HAP-1 (cell line): Measurements from ENCODE around the gene ACTL7B.

Source experiments
- DNase-seq, 2 experiments: peaks; one replicate each; pipeline ENCODE4 v3.0.0-alpha.2; 2016 to 2020; ENCODE audit warnings: low spot score in 2 of 2
- H3K27me3 ChIP-seq: fragments of 250-450 bp; sonication (Bioruptor Pico); 2 replicates; pipeline ENCODE4 v1.5.1; 2020; ENCODE audit warnings: low read depth, mild to moderate bottlenecking, moderate library complexity
- H3K36me3 ChIP-seq: fragments of 250-450 bp; sonication (Bioruptor Pico); replicated peaks from 2 replicates; pipeline ENCODE4 v1.5.1; 2020; ENCODE audit warnings: mild to moderate bottlenecking
- H3K4me1 ChIP-seq: fragments of 250-450 bp; sonication (Bioruptor Pico); 2 replicates; pipeline ENCODE4 v1.5.1; 2020; ENCODE audit warnings: mild to moderate bottlenecking
- H3K4me3 ChIP-seq: fragments of 250-450 bp; sonication (Bioruptor Pico); 2 replicates; pipeline ENCODE4 v1.5.1; 2020; ENCODE audit warnings: mild to moderate bottlenecking, moderate library complexity
- H3K9me3 ChIP-seq: fragments of 250-450 bp; sonication (Bioruptor Pico); 2 replicates; pipeline ENCODE4 v1.5.1; 2020; ENCODE audit warnings: mild to moderate bottlenecking, moderate library complexity
- in situ Hi-C: fragments of 300-500 bp; cut with MboI; formaldehyde crosslinking; loops from 3 replicates; pipeline ENCODE4 v1.14.3; 2020; ENCODE audit warnings: low sequenced_read_pairs, inconsistent platforms, mixed read lengths

The ACTL7B gene

GRCh38 chr9:108883085-108883484 is 27.3 kb upstream of the ACTL7B start:
- in situ Hi-C loops = no loop called here
- peaks cover 46% of the 10 kb centered on the region for H3K36me3 ChIP-seq
- no peak for DNase-seq
- H3K4me1 ChIP-seq = no peaks in the 10 kb centered on the region
- H3K27me3 ChIP-seq = no peaks in the 10 kb centered on the region
- no peak overlapping the region for H3K4me3 ChIP-seq
- no peaks in the 10 kb centered on the region for H3K9me3 ChIP-seq

- Histone ChIP-seq H3K9me3 (no peaks in the 10 kb centered on the region), H3K4me1 (no peaks in the 10 kb centered on the region), H3K4me3 (no peak overlapping the region), H3K27me3 (no peaks in the 10 kb centered on the region), H3K36me3 (peaks cover 48% of the 10 kb centered on the region)
- no peak for DNase-seq
- in situ Hi-C loops = no loop called here
These were observed 26.5 kb upstream of the ACTL7B start for GRCh38 chr9:108882052-108882888.

GRCh38 chr9:108880738-108881316 is 25.0 kb upstream of the ACTL7B start:
- Histone ChIP-seq H3K36me3 (peaks cover 58% of the 10 kb centered on the region), H3K9me3 (no peaks in the 10 kb centered on the region), H3K27me3 (no peaks in the 10 kb centered on the region), H3K4me3 (no peak overlapping the region), H3K4me1 (no peaks in the 10 kb centered on the region)
- in situ Hi-C loops = no loop called here
- no peak for DNase-seq

DNA sequence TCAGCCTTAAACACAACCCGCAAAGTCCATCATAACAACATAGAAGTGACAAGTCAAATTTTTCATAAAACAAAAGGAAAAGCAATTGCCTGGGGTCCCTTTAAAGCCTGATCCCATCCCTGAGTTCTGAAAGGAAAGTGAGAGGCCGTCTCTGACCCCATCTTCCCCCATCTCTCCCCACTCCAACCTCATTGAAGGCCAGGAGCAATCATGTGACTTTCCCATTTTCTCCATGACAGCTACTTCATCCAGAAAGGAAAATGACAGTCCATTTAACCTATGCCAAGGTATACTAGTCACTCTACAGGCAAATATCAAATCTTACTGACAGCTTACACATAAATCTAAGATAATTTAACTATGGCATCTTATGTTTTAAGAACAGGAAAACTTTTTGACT is 21.7 kb upstream of the ACTL7B start:
- no peaks in the 10 kb centered on the region for H3K9me3 ChIP-seq
- H3K36me3 ChIP-seq = peaks cover 78% of the 10 kb centered on the region
- H3K4me3 ChIP-seq = no peak overlapping the region
- in situ Hi-C loops = no loop called here
- H3K27me3 ChIP-seq = no peaks in the 10 kb centered on the region
- no peaks in the 10 kb centered on the region for H3K4me1 ChIP-seq
- DNase-seq = no peak

DNA sequence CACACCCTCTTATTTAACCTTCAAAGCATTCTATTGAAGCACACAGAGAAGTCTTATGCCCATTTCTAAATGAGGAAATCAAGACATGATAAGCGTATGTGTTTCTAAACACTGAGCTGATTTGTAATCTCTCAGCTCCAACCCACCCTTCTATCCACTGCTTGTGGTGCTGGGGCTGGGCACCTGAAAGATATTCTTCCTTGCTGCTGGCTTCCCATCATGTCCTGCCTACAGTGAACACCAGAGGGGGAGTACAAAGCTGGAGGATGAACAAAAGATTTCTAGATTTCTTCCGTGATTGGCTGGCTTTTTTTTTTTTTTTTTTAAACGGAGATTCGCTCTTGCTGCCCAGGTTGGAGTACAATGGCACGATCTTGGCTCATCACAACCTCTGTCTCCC is 20.6 kb upstream of the ACTL7B start:
- DNase-seq = no peak
- no peaks in the 10 kb centered on the region for H3K4me1 ChIP-seq
- in situ Hi-C loops = no loop called here
- no peaks in the 10 kb centered on the region for H3K9me3 ChIP-seq
- peaks cover 78% of the 10 kb centered on the region for H3K36me3 ChIP-seq
- no peak overlapping the region for H3K4me3 ChIP-seq
- H3K27me3 ChIP-seq = no peaks in the 10 kb centered on the region

GRCh38 chr9:108874058-108874788 is 18.4 kb upstream of the ACTL7B start:
- no peak for DNase-seq
- Histone ChIP-seq H3K4me3 (no peak overlapping the region), H3K4me1 (no peaks in the 10 kb centered on the region), H3K9me3 (no peaks in the 10 kb centered on the region), H3K36me3 (peaks cover 67% of the 10 kb centered on the region), H3K27me3 (no peaks in the 10 kb centered on the region)
- in situ Hi-C loops = no loop called here

GRCh38 chr9:108869092-108869725 is 13.4 kb upstream of the ACTL7B start:
- H3K27me3 ChIP-seq = no peaks in the 10 kb centered on the region
- no peaks in the 10 kb centered on the region for H3K4me1 ChIP-seq
- in situ Hi-C loops = no loop called here
- no peak overlapping the region for H3K4me3 ChIP-seq
- H3K36me3 ChIP-seq = peaks cover 27% of the 10 kb centered on the region
- H3K9me3 ChIP-seq = no peaks in the 10 kb centered on the region
- no peak for DNase-seq

DNA sequence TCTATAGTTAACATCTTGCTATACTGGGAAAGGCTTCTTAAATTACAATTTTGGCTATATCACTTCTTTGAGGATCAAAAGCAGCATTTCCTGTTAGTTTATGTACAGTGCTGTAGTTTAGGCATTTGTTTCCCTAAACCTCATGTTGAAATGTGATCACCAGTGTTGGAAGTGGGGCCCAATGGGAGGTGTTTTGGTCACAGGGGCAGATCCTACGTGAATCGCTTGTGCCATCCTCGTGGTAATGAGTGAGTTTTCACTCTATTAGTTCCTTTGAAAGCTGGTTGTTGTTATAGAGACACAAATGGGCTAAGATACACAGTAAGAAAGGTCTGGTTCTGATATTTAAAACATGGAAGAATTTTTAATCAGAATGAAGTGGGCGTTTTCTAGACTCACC is 12.0 kb upstream of the ACTL7B start:
- in situ Hi-C loops = no loop called here
- H3K9me3 ChIP-seq = no peaks in the 10 kb centered on the region
- DNase-seq = no peak
- no peaks in the 10 kb centered on the region for H3K4me1 ChIP-seq
- H3K36me3 ChIP-seq = peaks cover 17% of the 10 kb centered on the region
- no peak overlapping the region for H3K4me3 ChIP-seq
- H3K27me3 ChIP-seq = no peaks in the 10 kb centered on the region

DNA sequence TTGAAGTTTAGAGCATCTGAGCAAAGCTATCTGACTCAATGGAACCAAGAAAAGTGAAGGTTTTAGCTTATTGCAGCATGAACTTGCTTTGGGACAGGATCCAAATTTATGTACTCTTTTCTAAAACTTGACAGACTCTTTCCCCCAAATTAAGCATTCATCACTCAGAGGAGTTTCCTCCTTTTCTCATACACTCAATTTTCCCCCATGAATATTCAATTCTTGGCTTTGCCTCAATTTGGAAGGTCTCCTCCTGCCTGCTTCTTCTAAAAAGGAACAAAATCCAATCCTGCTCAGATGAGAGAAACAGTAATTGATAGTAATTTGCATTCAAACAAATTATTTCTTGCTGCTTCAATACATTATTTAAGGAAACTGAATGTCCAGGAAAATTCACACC is 11.3 kb upstream of the ACTL7B start:
- H3K4me3 ChIP-seq = no peak overlapping the region
- no peak for DNase-seq
- H3K36me3 ChIP-seq = peaks cover 17% of the 10 kb centered on the region
- H3K9me3 ChIP-seq = no peaks in the 10 kb centered on the region
- H3K4me1 ChIP-seq = no peaks in the 10 kb centered on the region
- in situ Hi-C loops = no loop called here
- no peaks in the 10 kb centered on the region for H3K27me3 ChIP-seq

DNA sequence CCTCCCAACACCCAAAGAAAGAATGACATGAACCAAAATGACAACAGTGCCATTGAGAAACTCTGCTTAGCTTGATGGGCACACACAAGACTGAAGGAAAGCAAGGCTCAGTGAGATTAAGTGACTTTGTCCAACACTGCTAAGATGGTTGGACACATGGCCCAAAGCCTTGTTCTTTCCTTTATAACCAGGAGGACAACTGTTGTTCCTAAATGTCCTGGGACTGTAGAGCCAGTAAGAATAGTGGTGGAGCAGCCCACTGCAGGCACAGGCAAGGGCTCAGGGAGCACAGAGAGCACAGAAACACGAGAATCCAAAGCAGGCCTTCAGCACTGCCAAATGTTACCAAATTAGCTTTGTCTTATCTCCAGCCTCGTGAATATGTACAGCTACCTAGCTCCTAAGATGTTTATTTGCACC is 10.2 kb upstream of the ACTL7B start:
- H3K4me1 ChIP-seq = no peaks in the 10 kb centered on the region
- no peak overlapping the region for H3K4me3 ChIP-seq
- in situ Hi-C loops = no loop called here
- no peaks in the 10 kb centered on the region for H3K27me3 ChIP-seq
- DNase-seq = no peak
- no peaks in the 10 kb centered on the region for H3K9me3 ChIP-seq
- peaks cover 6% of the 10 kb centered on the region; the same call in 1 of the 2 replicates for H3K36me3 ChIP-seq

DNA sequence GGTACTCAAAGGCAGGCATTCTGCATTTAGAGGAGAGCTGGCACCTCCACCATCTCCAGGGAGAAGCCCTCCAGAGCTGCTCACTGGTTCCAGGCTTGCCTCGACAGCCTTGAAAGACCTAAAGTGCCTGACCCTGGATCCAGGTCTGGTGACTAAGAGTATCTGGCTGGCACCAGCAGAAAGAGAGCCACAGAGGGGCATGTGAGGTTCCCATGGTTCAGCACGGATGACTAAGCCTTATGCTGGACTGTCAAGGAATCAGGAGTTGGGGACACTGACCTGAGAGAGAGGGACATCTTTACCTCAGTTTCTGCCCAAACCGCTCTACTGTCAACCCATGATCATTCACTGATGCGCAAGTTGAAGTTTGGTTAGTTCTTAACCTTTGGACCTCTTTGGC is 9.3 kb upstream of the ACTL7B start:
- no peak for DNase-seq

GRCh38 chr9:108864446-108864845 is 8.7 kb upstream of the ACTL7B start:
- Histone ChIP-seq H3K4me3 (no peak overlapping the region), H3K36me3 (peaks cover 6% of the 10 kb centered on the region; the same call in 1 of the 2 replicates), H3K4me1 (no peaks in the 10 kb centered on the region), H3K27me3 (no peaks in the 10 kb centered on the region), H3K9me3 (no peaks in the 10 kb centered on the region)
- no peak for DNase-seq
- in situ Hi-C loops = no loop called here

More for the DNA sequence above, 9.3 kb upstream of the ACTL7B start:
- in situ Hi-C loops = no loop called here
- Histone ChIP-seq H3K4me3 (no peak overlapping the region), H3K4me1 (no peaks in the 10 kb centered on the region), H3K9me3 (no peaks in the 10 kb centered on the region), H3K27me3 (no peaks in the 10 kb centered on the region), H3K36me3 (peaks cover 6% of the 10 kb centered on the region; the same call in 1 of the 2 replicates)

DNA sequence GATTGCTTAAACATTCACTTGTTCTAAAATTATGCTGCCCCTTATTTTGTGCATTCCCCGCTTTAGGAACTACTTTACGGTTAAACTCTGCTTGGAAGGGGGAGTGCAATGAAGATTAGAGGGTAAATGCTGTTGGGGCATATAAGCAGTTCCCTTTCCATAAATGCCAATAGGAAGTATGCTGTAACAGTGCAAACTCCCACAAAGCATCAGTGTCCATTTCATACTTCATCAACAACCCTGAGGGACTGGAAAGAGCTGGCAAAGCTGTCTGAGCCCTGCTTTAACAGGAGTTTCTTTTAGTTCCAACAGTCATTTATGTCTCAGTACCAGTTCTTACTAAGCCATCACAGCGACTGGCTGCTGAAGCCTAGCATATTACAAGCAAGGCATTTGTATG is 8.1 kb upstream of the ACTL7B start:
- DNase-seq = no peak
- no peaks in the 10 kb centered on the region for H3K9me3 ChIP-seq
- no peaks in the 10 kb centered on the region for H3K27me3 ChIP-seq
- H3K4me1 ChIP-seq = no peaks in the 10 kb centered on the region
- in situ Hi-C loops = no loop called here
- no peak overlapping the region for H3K4me3 ChIP-seq
- peaks cover 6% of the 10 kb centered on the region; the same call in 1 of the 2 replicates for H3K36me3 ChIP-seq

DNA sequence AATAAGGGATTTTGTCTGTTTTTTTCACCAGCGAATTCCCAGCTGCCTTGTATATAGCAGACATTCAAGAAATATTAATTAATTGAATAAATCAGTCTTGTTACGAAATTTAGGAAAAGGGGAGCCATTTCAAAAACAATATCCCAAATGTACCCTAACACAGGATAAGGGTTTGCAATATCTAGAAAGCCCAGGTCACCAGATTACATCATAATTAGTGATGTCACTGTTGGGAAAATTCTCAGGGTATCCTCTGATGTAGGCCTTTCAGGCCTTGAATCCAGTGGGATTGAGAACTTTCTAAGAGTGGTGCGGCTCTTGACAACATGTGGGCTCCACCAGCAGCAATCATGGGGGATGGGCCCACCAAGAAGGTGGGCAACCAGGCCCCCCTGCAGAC is 6.2 kb upstream of the ACTL7B start, which contains the start of gene ACTL7A:
TSS of gene ACTL7A (plus strand) at position 270 of the 400 bp plus-strand sequence. CDS start at position 327, 57 bp downstream.
- DNase-seq = no peak
- no peak within 1 kb of the TSS for H3K4me3 ChIP-seq
- H3K4me1 ChIP-seq = no peaks in the 10 kb centered on the region
- in situ Hi-C loops = no loop called here
- no peaks in the 10 kb centered on the region for H3K9me3 ChIP-seq
- H3K27me3 ChIP-seq = no peaks in the 10 kb centered on the region
- no peaks in the 10 kb centered on the region for H3K36me3 ChIP-seq
